CD14-positive monocyte (primary cell): Measurements from ENCODE around the gene HTRA3. TPM values are rescaled to one million over a fixed set of nuclear protein-coding genes. Genes with fewer than 3 reads are reported as not detected.

Source experiments
- DNase-seq, 3 donors: peaks; one replicate each; pipeline ENCODE4 v3.0.0-alpha.2; 2011 to 2022
- H2AFZ ChIP-seq: 2 replicates; pipeline ENCODE4 v1.6.0; 2012; ENCODE audit warnings: mild to moderate bottlenecking, low read depth, low read length, inconsistent platforms; ENCODE audit not compliant: insufficient read depth, poor library complexity, severe bottlenecking
- H3K27ac ChIP-seq, 2 donors: 1 replicate in 1 of 2; 2 replicates in 1 of 2; pipeline ENCODE4 v1.5.1; 2012 to 2013; ENCODE audit warnings: low read length in 2 of 2, control low read depth in 1 of 2, inconsistent platforms in 1 of 2, low read depth in 1 of 2, mild to moderate bottlenecking in 1 of 2
- H3K27me3 ChIP-seq, 2 donors: one replicate each; pipeline versions ENCODE4 v1.6.0 to v1.6.1; 2011 to 2013; ENCODE audit warnings: low read length in 2 of 2; ENCODE audit not compliant: control insufficient read depth in 2 of 2, insufficient read depth in 2 of 2
- H3K36me3 ChIP-seq, 2 donors: replicated peaks in 1 of 2; 1 replicate in 1 of 2; 2 replicates in 1 of 2; pipeline versions ENCODE4 v1.5.1 to v1.6.1; 2012 to 2013; ENCODE audit warnings: low read length in 2 of 2, control low read depth in 1 of 2, inconsistent platforms in 1 of 2, mild to moderate bottlenecking in 1 of 2; ENCODE audit not compliant: insufficient read depth in 2 of 2, control insufficient read depth in 1 of 2
- H3K4me1 ChIP-seq, 2 donors: 1 replicate in 1 of 2; 2 replicates in 1 of 2; pipeline versions ENCODE4 v1.5.1 to v1.6.1; 2012 to 2013; ENCODE audit warnings: low read length in 2 of 2, control low read depth in 1 of 2, inconsistent platforms in 1 of 2, mild to moderate bottlenecking in 1 of 2, moderate library complexity in 1 of 2; ENCODE audit not compliant: insufficient read depth in 2 of 2, control insufficient read depth in 1 of 2
- H3K4me2 ChIP-seq: replicated peaks from 2 replicates; pipeline ENCODE3; 2012; ENCODE audit warnings: low read length, moderate library complexity, mild to moderate bottlenecking; ENCODE audit not compliant: poor library complexity, severe bottlenecking; ENCODE audit errors: extremely low read depth
- H3K4me3 ChIP-seq, 3 experiments: fragments of 200-600 bp in 1 of 3; sonication (generic) in 1 of 3; replicated peaks in 1 of 3; 1 replicate in 2 of 3; 2 replicates in 1 of 3; pipeline ENCODE4 v1.5.1; 2011 to 2013; ENCODE audit warnings: low read length in 3 of 3, mild to moderate bottlenecking in 3 of 3, control low read depth in 2 of 3, low read depth in 2 of 3, inconsistent platforms in 1 of 3, moderate library complexity in 1 of 3
- H3K79me2 ChIP-seq: 2 replicates; pipeline ENCODE4 v1.6.0; 2012; ENCODE audit warnings: mild to moderate bottlenecking, control low read depth, inconsistent platforms, low read length, moderate library complexity; ENCODE audit not compliant: insufficient read depth
- H3K9ac ChIP-seq: 2 replicates; pipeline ENCODE4 v1.6.0; 2017; ENCODE audit warnings: low read length, mild to moderate bottlenecking; ENCODE audit not compliant: insufficient read depth, poor library complexity, severe bottlenecking
- H3K9me3 ChIP-seq, 2 donors: replicated peaks in 1 of 2; 1 replicate in 1 of 2; 2 replicates in 1 of 2; pipeline versions ENCODE4 v1.5.1 to v1.6.1; 2012 to 2013; ENCODE audit warnings: low read length in 2 of 2, control low read depth in 1 of 2; ENCODE audit not compliant: control insufficient read depth in 1 of 2, insufficient read depth in 1 of 2
- H4K20me1 ChIP-seq: 2 replicates; pipeline ENCODE4 v1.6.0; 2012; ENCODE audit warnings: mild to moderate bottlenecking, low read length, control low read depth, moderate library complexity; ENCODE audit not compliant: insufficient read depth
- H3K27ac Mint-ChIP-seq, 7 donors: one replicate each; pipeline ENCODE4 v1.8.0; 2020; ENCODE audit warnings: mild to moderate bottlenecking in 7 of 7, mixed read lengths in 7 of 7, moderate library complexity in 6 of 7, inconsistent platforms in 2 of 7
- H3K27me3 Mint-ChIP-seq, 3 donors: one replicate each; pipeline ENCODE4 v1.8.0; 2021 to 2022; ENCODE audit warnings: low read depth in 3 of 3, mild to moderate bottlenecking in 3 of 3, mixed read lengths in 3 of 3, moderate library complexity in 3 of 3, inconsistent platforms in 1 of 3
- H3K36me3 Mint-ChIP-seq, 2 donors: one replicate each; pipeline ENCODE4 v1.8.0; 2020; ENCODE audit warnings: mixed read lengths in 2 of 2, inconsistent platforms in 1 of 2, mild to moderate bottlenecking in 1 of 2
- H3K4me1 Mint-ChIP-seq: one replicate; pipeline ENCODE4 v1.8.0; 2020; ENCODE audit warnings: mild to moderate bottlenecking, mixed read lengths
- H3K4me3 Mint-ChIP-seq, 2 donors: one replicate each; pipeline ENCODE4 v1.8.0; 2020; ENCODE audit warnings: mild to moderate bottlenecking in 2 of 2, mixed read lengths in 2 of 2, moderate library complexity in 1 of 2
- H3K9me3 Mint-ChIP-seq, 7 donors: one replicate each; pipeline ENCODE4 v1.8.0; 2020 to 2022; ENCODE audit warnings: mixed read lengths in 7 of 7, mild to moderate bottlenecking in 6 of 7, moderate library complexity in 6 of 7, inconsistent platforms in 2 of 7
- WGBS: methylation state at CpG from one replicate; pipeline ENCODE4 v1.1.5; 2013; ENCODE audit warnings: missing lambda C conversion rate; ENCODE audit not compliant: insufficient coverage; 5-methylcytosine and 5-hydroxymethylcytosine counted together
- intact Hi-C, 2 donors: fragments of 100-400 bp; cut with micrococcal nuclease; formaldehyde crosslinking; loops; one replicate each; pipeline versions ENCODE4 v1.15.0 to v1.15.1; 2023
- polyA plus RNA-seq, 3 donors: library from polyadenylated mRNA; depleted of rRNA in 1 of 3; unstranded in 2 of 3; stranded (reverse) in 1 of 3; fragments of 300-500 nt in 2 of 3; fragments of >200 nt in 1 of 3; fragmentation: Illumina TruSeq in 2 of 3; gene quantifications; 1 replicate in 2 of 3; 2 replicates in 1 of 3; pipeline ENCODE4 v1.2.3, GENCODE V29; 2012 to 2021
- TF ChIP-seq, protein P1 (sequence below): fragments of 200-600 bp; IDR thresholded peaks from one replicate; pipeline ENCODE4 v1.8.0; 2022; ENCODE audit warnings: antibody characterized with exemption, mild to moderate bottlenecking

HTRA3 gene
- polyA plus RNA-seq, 3 donors = not detected

DNA sequence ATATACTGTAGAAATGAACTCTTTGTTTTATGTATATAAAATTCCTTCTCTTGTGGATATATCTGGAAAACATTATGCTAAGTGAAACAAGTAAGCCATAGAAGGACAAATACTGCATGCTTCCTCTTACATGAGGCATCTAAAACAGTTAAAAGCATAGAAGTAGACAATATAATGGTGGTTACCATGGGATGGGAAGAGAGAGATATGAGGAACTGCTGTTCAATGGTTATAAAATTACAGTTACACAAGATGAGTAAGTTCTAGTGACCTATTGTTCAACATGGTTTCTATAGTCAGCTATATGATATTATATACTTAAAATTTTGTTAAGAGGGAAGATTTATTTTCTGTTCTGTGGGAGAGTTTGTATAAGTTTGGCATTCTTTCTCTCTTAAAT is 43.4 kb downstream of the HTRA3 start:
- H3K4me3 ChIP-seq = no peak overlapping the region
- no peaks in the 10 kb centered on the region for H4K20me1 ChIP-seq
- intact Hi-C loops = no loop called here
- no peak overlapping the region for H3K9ac ChIP-seq
- Mint-ChIP-seq H3K9me3 (peaks cover 0 to 7% (median 0%) of the 10 kb centered on the region in 7 donors), H3K27me3 (peaks cover 0 to 3% (median 3%) of the 10 kb centered on the region in 3 donors), H3K4me1 (peaks cover 8% of the 10 kb centered on the region), H3K4me3 (no peak overlapping the region), H3K36me3 (no peaks in the 10 kb centered on the region), H3K27ac (no peak overlapping the region)
- peaks cover 5 to 6% of the 10 kb centered on the region in 2 donors for H3K4me1 ChIP-seq
- H3K36me3 ChIP-seq = no peaks in the 10 kb centered on the region
- DNase-seq = no peak
- no peaks in the 10 kb centered on the region for H3K79me2 ChIP-seq
- no peak overlapping the region for H3K27ac ChIP-seq
- H3K27me3 ChIP-seq = no peaks in the 10 kb centered on the region
- TF ChIP-seq, protein P1, sequence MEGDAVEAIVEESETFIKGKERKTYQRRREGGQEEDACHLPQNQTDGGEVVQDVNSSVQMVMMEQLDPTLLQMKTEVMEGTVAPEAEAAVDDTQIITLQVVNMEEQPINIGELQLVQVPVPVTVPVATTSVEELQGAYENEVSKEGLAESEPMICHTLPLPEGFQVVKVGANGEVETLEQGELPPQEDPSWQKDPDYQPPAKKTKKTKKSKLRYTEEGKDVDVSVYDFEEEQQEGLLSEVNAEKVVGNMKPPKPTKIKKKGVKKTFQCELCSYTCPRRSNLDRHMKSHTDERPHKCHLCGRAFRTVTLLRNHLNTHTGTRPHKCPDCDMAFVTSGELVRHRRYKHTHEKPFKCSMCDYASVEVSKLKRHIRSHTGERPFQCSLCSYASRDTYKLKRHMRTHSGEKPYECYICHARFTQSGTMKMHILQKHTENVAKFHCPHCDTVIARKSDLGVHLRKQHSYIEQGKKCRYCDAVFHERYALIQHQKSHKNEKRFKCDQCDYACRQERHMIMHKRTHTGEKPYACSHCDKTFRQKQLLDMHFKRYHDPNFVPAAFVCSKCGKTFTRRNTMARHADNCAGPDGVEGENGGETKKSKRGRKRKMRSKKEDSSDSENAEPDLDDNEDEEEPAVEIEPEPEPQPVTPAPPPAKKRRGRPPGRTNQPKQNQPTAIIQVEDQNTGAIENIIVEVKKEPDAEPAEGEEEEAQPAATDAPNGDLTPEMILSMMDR = no peak
- no peak overlapping the region for H2AFZ ChIP-seq
- no peaks in the 10 kb centered on the region for H3K9me3 ChIP-seq
- H3K4me2 ChIP-seq = no peak overlapping the region

DNA sequence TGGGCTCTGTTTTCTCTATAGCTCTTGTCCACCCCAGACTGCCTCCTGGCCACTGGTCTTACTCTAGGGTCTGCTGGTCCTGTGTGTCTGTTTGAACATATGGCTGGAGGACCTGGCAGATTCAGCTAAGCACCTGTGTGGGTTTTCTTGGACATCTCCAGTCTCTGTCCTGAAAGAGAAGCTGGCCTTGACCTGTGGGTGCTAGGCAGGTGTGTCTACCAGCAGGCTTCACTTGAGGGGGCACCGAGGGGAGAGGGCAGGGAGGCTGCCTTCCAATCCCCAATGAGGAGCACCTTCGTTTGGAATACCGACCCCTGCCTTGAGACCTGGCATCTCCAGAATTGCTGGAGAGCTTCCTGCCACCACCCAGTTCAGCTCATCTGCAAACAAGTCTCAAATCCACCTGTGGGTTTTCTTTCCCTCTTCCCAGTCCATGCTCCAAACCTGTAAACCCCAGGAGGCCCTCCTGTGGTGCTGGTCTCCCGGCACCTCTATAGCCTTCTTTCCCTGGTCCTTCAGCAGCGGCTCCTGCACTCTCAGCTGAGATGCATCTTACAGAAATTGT is 45.2 kb downstream of the HTRA3 start:
- Mint-ChIP-seq H3K36me3 (no peaks in the 10 kb centered on the region), H3K4me3 (no peak overlapping the region), H3K4me1 (peaks cover 12% of the 10 kb centered on the region), H3K9me3 (peaks cover 0 to 7% (median 0%) of the 10 kb centered on the region in 7 donors), H3K27me3 (peaks cover 0 to 2% (median 1%) of the 10 kb centered on the region in 3 donors), H3K27ac (no peak overlapping the region)
- Histone ChIP-seq H3K27me3 (no peaks in the 10 kb centered on the region), H3K4me2 (no peak overlapping the region), H3K9me3 (no peaks in the 10 kb centered on the region), H2AFZ (no peak overlapping the region), H3K79me2 (no peaks in the 10 kb centered on the region), H3K9ac (no peak overlapping the region), H3K4me1 (peaks cover 5 to 6% of the 10 kb centered on the region in 2 donors), H3K36me3 (no peaks in the 10 kb centered on the region), H3K4me3 (no peak overlapping the region), H4K20me1 (no peaks in the 10 kb centered on the region), H3K27ac (no peak overlapping the region)
- TF ChIP-seq, protein P1 = no peak
- WGBS = 97% methylated on average over 5 of the region's 5 CpGs
- no peak for DNase-seq
- intact Hi-C loops = no loop called here
